ENCODE measurements around the gene OIP5.
"Not testable (repeated sequence)": the region's sequence is repeated elsewhere in the genome, so short reads cannot be mapped to it uniquely, and the experiment has no call there.

OIP5 gene

GRCh38 chr15:41332194-41333025 is at the start of gene OIP5, which contains the start of gene NUSAP1:
OIP5 (minus strand) TSS chr15:41332591; CDS start chr15:41332561, 30 bp downstream.
NUSAP1 (plus strand) TSS chr15:41332881; CDS start chr15:41332958, 77 bp downstream.
- DNase-seq = peak; percentile 98 to 100 (median 100)

GRCh38 chr15:41377978-41378377 is 45.6 kb upstream of the OIP5 start:
- DNase-seq = no peak

- DNase-seq = no peak
Observed at GRCh38 chr15:41367418-41367817, 35.0 kb upstream of the OIP5 start.

GRCh38 chr15:41354371-41354770 is 22.0 kb upstream of the OIP5 start:
- no peak for DNase-seq

GRCh38 chr15:41350057-41350717 is 17.8 kb upstream of the OIP5 start:
- no peak for DNase-seq

DNA sequence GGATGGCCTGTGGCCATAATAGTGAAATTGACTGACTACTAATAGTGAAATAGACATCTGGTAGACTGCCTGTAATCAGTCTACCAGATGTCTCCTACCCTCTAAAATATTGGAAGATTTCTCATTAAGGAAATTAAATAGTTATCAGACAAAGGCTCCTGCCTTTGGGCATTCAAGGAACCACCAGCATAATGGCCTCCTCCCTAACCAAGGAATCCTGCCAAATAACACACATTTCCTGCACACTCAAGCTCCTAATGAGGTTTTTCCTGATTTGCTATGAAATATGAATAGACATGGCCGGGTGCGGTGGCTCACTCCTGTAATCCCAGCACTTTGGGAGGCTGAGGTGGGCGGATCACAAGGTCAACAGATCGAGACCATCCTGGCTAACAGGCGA is 14.8 kb upstream of the OIP5 start:
- DNase-seq = no peak

GRCh38 chr15:41341519-41341918 is 9.1 kb upstream of the OIP5 start:
- DNase-seq = no peak

- no peak for DNase-seq
Observed at GRCh38 chr15:41340189-41340695, 7.9 kb upstream of the OIP5 start.

- no peak for DNase-seq
Observed at GRCh38 chr15:41337631-41338522, 5.5 kb upstream of the OIP5 start.

GRCh38 chr15:41337047-41337446 is 4.7 kb upstream of the OIP5 start:
- no peak for DNase-seq

DNA sequence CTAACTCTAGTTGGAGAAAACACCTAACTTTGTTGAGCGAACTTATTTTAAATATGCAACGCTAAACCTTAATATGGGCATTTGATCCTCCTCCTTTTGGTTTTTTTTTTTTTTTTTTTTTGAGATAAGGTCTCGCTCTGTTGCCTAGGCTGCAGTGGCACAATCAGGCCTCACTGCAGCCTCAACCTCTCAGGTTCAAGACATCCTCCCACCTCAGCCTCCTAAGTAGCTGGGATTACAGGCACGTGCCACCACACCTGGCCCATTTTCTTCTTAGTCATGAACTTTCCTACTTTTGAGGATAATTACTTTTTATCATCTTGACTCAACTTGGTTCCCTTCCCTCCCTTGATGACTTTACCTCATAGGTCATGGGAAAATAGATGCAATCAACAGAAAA is 4.2 kb upstream of the OIP5 start:
- no peak for DNase-seq

- DNase-seq = no peak
Observed at GRCh38 chr15:41334293-41335120, 2.1 kb upstream of the OIP5 start.

GRCh38 chr15:41333026-41333562 is 703 bp upstream of the OIP5 start:
- peak; percentile 42 to 61 (median 48) for DNase-seq

DNA sequence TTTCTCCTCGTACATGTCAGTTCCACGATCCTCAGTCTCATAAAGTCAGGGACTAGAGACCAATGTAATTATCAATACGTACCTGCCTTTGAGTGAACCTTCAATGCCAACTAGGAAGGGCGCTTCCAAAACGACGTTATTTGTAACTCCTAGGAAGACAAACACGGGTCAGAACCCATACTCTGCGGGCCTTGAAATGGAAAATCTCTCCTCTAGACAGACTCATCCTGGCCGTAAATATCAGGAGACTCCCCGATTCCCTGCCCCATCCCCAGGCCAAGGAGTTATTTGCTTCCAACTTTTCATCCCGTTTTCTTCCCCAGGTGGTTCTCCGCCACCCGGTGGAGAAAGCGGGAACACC is 578 bp downstream of the OIP5 start:
- peak; percentile 54 to 72 (median 57) for DNase-seq

DNA sequence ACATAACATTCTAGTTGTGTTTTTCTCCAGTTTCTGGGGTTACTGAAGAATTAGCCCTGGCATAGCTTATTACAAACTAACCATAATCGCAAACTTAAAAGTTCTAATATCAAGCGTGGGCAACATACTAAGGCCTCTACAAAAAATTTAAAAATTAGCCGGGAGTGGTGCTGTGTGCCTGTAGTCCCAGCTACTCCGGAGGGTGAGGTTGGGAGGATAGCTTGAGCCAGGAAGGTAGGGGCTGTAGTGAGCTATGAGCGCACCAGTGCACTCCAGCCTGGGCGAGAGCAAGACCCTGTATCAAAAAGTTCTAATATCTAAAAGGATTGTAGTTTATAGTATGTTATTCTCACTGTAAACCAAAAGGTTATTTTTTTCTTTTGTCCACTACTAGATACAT is 1.1 kb downstream of the OIP5 start:
- no peak for DNase-seq

DNA sequence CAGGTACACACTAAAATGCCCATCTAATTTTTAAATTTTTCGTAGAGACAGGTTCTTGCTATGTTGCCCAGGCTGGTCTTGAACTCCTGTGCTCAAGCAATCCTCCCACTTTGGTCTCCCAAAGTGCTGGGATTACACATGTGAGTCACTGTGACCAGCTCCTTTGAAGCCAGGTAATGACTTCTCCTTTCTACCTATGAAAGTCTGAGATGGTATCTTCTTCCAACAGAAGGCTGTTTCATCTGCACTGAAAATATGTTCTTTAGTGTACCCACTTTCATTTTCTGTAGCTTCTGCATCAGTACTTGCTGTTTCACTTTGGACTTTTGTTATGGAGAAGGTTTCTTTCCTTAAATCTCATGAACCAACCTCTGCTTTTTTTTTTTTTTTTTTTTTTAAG is 8.8 kb downstream of the OIP5 start:
- DNase-seq = no peak

GRCh38 chr15:41320805-41321330 is 11.5 kb downstream of the OIP5 start:
- not testable (repeated sequence) for DNase-seq

GRCh38 chr15:41309226-41309905 is 23.0 kb downstream of the OIP5 start:
- DNase-seq = no peak

GRCh38 chr15:41307679-41308078 is 24.7 kb downstream of the OIP5 start:
- no peak for DNase-seq

DNA sequence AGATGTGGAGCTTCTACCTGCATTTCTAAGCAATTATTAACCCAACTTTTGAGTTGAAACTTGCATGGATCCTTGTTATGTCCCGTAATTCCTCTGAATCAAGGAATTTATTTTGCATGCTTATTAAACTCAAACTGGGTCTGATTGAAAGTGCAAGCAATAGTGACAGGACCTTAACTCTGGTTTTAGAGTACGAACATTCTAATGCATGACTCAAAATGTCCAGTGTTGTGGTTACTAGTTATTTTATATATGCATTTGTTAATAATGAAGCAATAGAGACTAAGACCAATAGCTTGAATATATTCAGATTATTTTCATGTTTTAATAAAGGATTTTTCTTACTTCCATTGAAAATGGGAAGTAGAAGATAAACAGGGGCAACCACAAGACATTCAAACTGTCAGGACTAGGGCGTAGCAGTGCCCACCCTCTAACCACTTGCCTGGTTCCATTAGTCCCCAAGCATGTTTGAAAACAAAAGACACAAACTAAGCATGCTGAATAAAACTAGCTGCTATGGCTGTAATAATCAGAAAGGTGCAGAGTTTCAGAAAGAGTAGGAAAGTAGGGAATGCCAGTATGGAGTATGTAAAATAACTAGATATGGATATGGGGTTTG is 28.1 kb downstream of the OIP5 start:
- no peak for DNase-seq

Measured in suppressor macrophage treated with lipopolysaccharide for 1 hour (primary cell).